GM18526 (cell line): ENCODE data around the gene ALKBH5.

ENCODE experiments used
- POLR2A ChIP-seq: IDR thresholded peaks from 3 replicates; pipeline ENCODE4 v1.6.1; 2011; ENCODE audit not compliant: insufficient read length; ENCODE audit errors: extremely low read depth

ALKBH5 gene

GRCh38 chr17:18148586-18148985 lies 35.0 kb upstream of the ALKBH5 start:
- no peak for TF ChIP-seq POLR2A

- TF ChIP-seq POLR2A: no peak
Measured at GRCh38 chr17:18151290-18151689, 32.3 kb upstream of the ALKBH5 start.

- TF ChIP-seq POLR2A: no peak
Measured at GRCh38 chr17:18155179-18155578, 28.4 kb upstream of the ALKBH5 start.

GRCh38 chr17:18156171-18156975 lies 27.3 kb upstream of the ALKBH5 start:
- no peak for TF ChIP-seq POLR2A

- TF ChIP-seq POLR2A: no peak
Measured at GRCh38 chr17:18156976-18157280, 26.7 kb upstream of the ALKBH5 start.

GRCh38 chr17:18157354-18157985 lies 26.2 kb upstream of the ALKBH5 start:
- no peak for TF ChIP-seq POLR2A

- no peak for TF ChIP-seq POLR2A
Measured at GRCh38 chr17:18158022-18158600, 25.5 kb upstream of the ALKBH5 start.

- TF ChIP-seq POLR2A: no peak
Measured at GRCh38 chr17:18159551-18160120, 24.0 kb upstream of the ALKBH5 start.

GRCh38 chr17:18160128-18160856 lies 23.3 kb upstream of the ALKBH5 start:
- TF ChIP-seq POLR2A: no peak

GRCh38 chr17:18161207-18162145 lies 22.2 kb upstream of the ALKBH5 start:
- TF ChIP-seq POLR2A: no peak

- TF ChIP-seq POLR2A: no peak
Measured at GRCh38 chr17:18163547-18163946, 20.1 kb upstream of the ALKBH5 start.

- TF ChIP-seq POLR2A: no peak
Measured at GRCh38 chr17:18166894-18167293, 16.7 kb upstream of the ALKBH5 start.

GRCh38 chr17:18167421-18167820 lies 16.2 kb upstream of the ALKBH5 start:
- no peak for TF ChIP-seq POLR2A

- no peak for TF ChIP-seq POLR2A
Measured at GRCh38 chr17:18172531-18173278, 10.9 kb upstream of the ALKBH5 start.
